BE2C (cell line): ENCODE data around the gene WDFY3.

ENCODE experiments used
- DNase-seq: peaks from one replicate; pipeline ENCODE4 v3.0.0-alpha.2; 2020
- H3K27me3 ChIP-seq: fragments of 250-450 bp; sonication (Bioruptor Pico); 2 replicates; pipeline ENCODE4 v1.5.1; 2020; ENCODE audit warnings: mild to moderate bottlenecking
- H3K36me3 ChIP-seq: fragments of 250-450 bp; sonication (Bioruptor Pico); 2 replicates; pipeline ENCODE4 v1.5.1; 2020; ENCODE audit warnings: mild to moderate bottlenecking
- H3K4me1 ChIP-seq: fragments of 250-450 bp; sonication (Bioruptor Pico); 2 replicates; pipeline ENCODE4 v1.5.1; 2020
- H3K4me3 ChIP-seq: 2 replicates; pipeline ENCODE4 v1.5.1; 2011; ENCODE audit warnings: low read depth, low read length
- H3K9me3 ChIP-seq: fragments of 250-450 bp; sonication (Bioruptor Pico); 2 replicates; pipeline ENCODE4 v1.5.1; 2020
- TF ChIP-seq, protein P1 (sequence below): IDR thresholded peaks from 2 replicates; pipeline ENCODE4 v1.5.1; 2012; ENCODE audit warnings: mild to moderate bottlenecking, low read depth, low read length

The WDFY3 gene

DNA sequence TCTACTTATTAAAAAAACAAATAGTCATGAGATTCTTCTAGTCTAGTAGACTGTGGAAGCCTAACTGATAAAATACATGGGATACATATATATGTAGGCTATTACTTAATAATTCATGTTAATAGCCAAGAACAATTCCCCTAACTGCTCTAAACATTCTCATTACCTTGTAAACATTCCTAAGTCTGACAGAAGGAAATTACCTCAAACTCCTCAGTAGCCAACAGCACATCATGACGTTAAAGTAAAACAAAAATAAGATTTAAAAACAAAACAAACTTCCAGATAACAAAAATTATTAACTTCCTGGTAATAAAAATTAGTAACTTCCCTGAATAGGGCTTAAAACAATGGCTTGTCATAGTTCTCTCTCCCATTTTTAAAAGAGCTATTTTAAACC is 109.2 kb downstream of the WDFY3 start:
- Histone ChIP-seq H3K9me3 (no peaks in the 10 kb centered on the region), H3K4me1 (peaks cover 8% of the 10 kb centered on the region; the same call in 1 of the 2 replicates), H3K27me3 (no peaks in the 10 kb centered on the region), H3K36me3 (0 out of 2 replicates have a peak, but pooled peaks cover 3% of the 10 kb centered on the region), H3K4me3 (no peak overlapping the region)
- DNase-seq = no peak
- TF ChIP-seq, protein P1, sequence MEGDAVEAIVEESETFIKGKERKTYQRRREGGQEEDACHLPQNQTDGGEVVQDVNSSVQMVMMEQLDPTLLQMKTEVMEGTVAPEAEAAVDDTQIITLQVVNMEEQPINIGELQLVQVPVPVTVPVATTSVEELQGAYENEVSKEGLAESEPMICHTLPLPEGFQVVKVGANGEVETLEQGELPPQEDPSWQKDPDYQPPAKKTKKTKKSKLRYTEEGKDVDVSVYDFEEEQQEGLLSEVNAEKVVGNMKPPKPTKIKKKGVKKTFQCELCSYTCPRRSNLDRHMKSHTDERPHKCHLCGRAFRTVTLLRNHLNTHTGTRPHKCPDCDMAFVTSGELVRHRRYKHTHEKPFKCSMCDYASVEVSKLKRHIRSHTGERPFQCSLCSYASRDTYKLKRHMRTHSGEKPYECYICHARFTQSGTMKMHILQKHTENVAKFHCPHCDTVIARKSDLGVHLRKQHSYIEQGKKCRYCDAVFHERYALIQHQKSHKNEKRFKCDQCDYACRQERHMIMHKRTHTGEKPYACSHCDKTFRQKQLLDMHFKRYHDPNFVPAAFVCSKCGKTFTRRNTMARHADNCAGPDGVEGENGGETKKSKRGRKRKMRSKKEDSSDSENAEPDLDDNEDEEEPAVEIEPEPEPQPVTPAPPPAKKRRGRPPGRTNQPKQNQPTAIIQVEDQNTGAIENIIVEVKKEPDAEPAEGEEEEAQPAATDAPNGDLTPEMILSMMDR = no peak

DNA sequence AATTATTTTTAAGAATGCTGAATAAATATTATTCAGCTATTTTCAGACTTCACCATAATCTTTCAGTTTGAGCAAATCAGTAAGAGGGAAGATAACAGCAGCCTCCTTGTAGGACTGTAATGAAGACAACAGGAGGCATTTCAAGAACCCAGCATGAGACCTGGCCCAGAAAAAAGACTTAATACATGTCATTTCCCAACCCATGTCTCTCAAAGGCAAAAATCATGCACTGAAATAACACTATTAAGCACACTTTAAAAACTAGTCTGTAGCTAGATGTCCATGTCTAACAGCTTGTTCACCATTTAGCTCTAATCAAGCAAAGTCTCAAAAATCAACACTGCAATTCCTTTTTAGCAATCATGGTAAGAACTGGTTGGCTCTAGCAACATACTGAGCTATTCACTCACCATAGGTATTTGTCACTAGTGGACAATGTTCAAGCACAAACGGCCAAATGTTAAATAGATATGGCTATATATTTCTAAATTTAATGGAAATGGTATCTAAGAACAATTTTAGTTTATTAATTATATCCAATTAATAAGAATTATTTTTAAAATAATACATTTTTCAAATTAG is 109.9 kb downstream of the WDFY3 start:
- H3K4me1 ChIP-seq = peaks cover 8% of the 10 kb centered on the region
- DNase-seq = no peak
- TF ChIP-seq, protein P1 = no peak
- no peaks in the 10 kb centered on the region for H3K27me3 ChIP-seq
- H3K36me3 ChIP-seq = 0 out of 2 replicates have a peak, but pooled peaks cover 3% of the 10 kb centered on the region
- H3K9me3 ChIP-seq = no peaks in the 10 kb centered on the region
- no peak overlapping the region for H3K4me3 ChIP-seq

DNA sequence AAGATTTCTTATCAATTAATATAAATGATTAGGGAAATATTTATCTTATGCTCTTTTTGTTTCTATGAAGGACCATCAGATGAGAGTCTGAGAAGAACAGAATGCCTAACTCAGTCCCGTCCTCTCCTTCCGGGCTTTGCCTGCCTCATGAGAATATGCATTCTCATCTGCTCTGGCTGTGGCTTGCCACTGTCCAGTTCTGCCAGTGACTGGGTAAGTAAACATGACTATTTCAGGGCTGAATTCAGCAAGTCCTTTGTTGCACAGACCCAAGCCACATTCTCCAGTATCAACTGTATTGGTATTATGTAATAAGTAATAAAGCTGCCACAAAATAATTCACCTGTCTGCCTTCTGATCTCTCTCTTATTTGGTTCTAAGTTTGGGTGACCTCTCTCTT is 110.7 kb downstream of the WDFY3 start:
- TF ChIP-seq, protein P1 = no peak
- H3K4me3 ChIP-seq = no peak overlapping the region
- no peaks in the 10 kb centered on the region for H3K27me3 ChIP-seq
- H3K36me3 ChIP-seq = 0 out of 2 replicates have a peak, but pooled peaks cover 3% of the 10 kb centered on the region
- no peaks in the 10 kb centered on the region for H3K9me3 ChIP-seq
- DNase-seq = no peak
- H3K4me1 ChIP-seq = peaks cover 8% of the 10 kb centered on the region

DNA sequence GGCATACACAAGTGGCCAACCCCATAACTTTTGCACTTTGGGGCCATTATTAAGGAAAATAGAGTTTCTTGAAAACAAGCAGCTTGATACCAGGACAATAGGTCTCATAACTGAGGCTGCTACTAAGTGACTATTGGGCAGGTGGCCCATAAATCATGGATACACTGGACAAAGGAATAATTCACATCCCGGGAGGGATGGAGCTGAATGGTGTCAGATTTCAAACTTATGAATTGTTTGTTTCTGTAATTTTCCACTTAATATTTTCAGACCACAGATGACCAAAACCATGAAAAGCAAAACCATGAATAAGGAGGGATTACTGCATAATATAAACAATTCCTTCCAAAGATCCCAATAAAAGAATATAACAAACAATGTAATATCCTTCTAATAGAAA is 114.4 kb downstream of the WDFY3 start:
- Histone ChIP-seq H3K27me3 (no peaks in the 10 kb centered on the region), H3K36me3 (peaks cover 19% of the 10 kb centered on the region), H3K4me3 (no peak overlapping the region), H3K9me3 (no peaks in the 10 kb centered on the region), H3K4me1 (peaks cover 5% of the 10 kb centered on the region)
- TF ChIP-seq, protein P1 = no peak
- no peak for DNase-seq

DNA sequence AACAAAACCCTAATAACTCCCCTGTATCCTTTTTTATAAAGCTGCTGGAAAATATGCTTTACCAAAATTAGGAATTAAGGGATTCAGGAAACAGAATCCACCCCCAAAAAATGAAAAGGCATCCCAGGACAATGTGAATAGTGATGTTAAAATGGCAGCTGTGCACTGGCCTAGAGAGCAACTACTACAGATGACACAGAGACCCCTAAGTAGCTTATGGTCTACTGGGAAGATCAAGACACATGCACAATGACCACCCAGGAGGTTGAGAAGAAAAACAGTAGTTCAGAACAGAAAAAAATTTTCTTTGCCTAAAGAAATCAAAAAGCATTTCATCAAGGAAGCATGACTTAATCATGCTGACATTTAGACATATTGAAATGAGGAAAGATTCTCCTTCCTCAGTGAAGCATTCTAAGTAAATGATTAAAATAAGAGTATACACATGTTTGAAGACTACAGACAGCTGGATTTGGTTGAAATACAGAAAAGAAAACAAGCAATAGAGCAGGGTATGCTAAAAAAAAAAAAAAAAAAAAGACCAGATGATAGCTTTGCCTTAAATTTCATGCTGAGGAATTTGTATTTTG is 117.3 kb downstream of the WDFY3 start:
- TF ChIP-seq, protein P1 = no peak
- Histone ChIP-seq H3K4me3 (no peak overlapping the region), H3K36me3 (peaks cover 27% of the 10 kb centered on the region), H3K9me3 (no peaks in the 10 kb centered on the region), H3K4me1 (peaks cover 4% of the 10 kb centered on the region; the same call in 1 of the 2 replicates), H3K27me3 (no peaks in the 10 kb centered on the region)
- no peak for DNase-seq

DNA sequence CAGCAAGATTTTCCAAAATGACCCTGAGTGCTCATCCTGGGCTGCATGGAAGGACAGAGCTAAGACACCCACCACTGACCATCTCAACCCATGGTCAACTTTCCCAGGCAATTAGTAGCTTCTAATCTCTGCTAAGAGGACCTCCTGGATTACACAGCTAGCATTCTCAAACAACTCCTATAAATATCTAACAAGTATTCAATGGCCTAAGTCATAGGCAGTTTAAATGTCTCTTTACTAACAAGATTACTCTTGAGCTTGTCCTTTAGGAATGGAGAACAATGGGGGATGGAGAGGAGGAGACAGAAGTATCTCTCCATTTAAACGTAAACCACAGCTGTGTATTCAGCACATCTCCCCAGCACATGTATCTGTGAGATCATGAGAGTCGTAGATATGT is 118.1 kb downstream of the WDFY3 start:
- Histone ChIP-seq H3K27me3 (no peaks in the 10 kb centered on the region), H3K4me1 (peaks cover 4% of the 10 kb centered on the region; the same call in 1 of the 2 replicates), H3K36me3 (peaks cover 28% of the 10 kb centered on the region), H3K4me3 (no peak overlapping the region), H3K9me3 (no peaks in the 10 kb centered on the region)
- DNase-seq = no peak
- TF ChIP-seq, protein P1 = no peak
